HPDE6-E6E7 (cell line): ENCODE results near the gene SRGN.

Experiments used
- DNase-seq: peaks from one replicate; pipeline ENCODE4 v3.0.0; 2011; ENCODE audit warnings: missing footprints; ENCODE audit errors: extremely low spot score

SRGN gene

DNA sequence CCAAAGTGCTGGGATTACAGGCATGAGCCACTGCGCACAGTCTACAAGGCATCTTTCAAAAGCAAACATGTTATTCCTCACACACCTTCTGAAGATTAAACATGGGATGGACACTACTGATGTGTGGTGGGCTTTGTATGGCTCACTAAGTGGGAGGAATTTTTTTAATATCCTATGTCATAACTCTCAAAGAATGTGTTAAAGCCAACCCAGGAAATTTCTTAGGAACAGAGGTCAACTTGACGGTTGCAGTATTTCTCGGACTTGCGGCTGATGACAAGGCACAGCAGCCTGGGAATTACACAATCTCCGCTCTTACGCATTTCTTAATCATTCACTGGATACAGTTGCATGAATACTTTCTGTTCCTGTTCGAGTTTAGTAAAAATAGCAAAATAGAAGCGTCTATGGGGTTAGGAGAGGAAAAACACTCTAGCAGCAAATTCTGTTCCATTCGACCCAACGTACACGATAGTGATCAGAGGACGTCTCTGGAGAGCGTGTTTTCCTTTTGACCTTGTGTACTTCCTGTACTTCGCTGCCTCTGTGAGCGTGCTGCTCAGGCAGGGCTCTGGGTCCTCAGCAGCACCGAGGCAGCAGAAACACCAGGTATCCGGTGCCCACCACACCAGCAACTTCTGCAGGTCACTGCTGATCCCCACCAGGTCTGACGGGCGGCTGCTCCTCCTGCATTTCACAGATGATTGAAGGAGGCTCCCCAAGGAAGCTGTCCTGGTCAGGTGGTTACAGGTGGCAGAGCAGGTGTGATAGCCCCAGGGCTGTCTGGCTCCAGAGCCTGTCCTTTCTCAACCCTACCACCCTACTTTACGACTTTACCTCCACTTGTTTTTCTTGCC lies 26.4 kb upstream of the SRGN start:
- peak; percentile 76 for DNase-seq

- DNase-seq = no peak
Observed at GRCh38 chr10:69062901-69063300, 25.0 kb upstream of the SRGN start.

- no peak for DNase-seq
Observed at GRCh38 chr10:69064762-69065328, 23.1 kb upstream of the SRGN start.

DNA sequence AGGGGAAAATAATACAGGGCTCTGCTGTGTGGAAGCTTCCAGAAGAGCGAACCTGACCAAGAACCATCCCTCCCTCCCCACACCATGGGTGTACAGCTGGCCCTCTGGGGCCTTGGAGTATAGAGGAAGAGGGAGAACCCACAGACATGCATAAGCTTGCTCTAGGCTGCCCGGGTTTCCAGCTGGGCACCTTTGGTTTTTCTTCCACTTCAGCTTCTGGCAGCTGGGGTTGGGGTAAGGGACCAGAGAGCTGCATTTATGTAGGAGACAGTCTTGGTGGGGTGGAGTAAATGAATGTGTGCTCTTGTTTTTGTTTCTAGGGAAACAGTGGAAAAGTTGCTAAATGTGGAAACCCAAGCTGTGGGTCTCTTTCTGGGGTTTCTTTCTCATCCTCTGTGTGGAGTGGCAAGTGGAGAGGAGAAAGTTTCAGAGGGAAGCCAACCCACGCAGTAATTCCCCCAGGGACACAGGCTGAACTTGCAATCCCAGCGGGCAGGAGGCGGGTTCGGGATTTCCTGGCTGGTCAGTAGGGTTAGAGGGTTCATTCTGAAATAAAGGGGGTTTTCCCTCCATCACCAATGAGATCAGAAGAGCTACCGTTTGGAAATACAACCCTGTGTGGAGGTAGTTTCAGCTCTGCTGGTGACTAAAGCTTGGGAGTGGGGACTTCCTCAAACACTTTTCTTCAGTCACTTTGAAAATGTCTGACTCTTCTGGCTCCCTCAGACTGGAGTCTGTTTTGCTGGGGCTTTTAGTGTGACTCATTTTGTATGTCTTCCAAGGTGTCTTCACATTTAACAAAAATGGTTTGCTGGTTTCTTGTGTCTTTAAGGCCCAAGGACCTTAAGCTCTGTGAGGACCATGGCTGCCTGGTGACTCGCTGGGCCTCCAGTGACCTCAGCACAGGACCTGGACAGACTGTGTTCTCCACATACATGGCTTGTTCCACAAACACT lies 22.2 kb upstream of the SRGN start:
- DNase-seq = no peak

- DNase-seq = no peak
Observed at GRCh38 chr10:69067189-69067588, 20.7 kb upstream of the SRGN start.

DNA sequence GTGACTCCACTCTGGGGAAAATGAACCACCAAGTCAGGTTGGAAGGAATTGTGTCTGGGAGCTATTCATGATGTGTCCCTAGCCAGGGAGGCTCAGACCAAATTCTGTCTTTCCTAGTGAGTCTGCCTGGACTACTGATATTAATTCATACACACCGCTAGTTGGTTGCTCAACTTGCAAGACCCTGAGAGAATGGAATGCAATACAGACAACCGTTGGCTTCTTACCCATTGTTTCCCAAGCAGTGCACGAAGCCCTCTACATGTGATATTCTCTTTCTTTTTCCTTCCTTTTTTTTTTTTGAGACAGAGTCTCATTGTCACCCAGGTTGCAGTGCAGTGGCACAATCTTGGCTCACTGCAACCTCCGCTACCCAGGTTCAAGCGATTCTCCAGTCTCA lies 19.4 kb upstream of the SRGN start:
- DNase-seq = no peak

GRCh38 chr10:69069090-69070042 lies 18.5 kb upstream of the SRGN start:
- DNase-seq = no peak

DNA sequence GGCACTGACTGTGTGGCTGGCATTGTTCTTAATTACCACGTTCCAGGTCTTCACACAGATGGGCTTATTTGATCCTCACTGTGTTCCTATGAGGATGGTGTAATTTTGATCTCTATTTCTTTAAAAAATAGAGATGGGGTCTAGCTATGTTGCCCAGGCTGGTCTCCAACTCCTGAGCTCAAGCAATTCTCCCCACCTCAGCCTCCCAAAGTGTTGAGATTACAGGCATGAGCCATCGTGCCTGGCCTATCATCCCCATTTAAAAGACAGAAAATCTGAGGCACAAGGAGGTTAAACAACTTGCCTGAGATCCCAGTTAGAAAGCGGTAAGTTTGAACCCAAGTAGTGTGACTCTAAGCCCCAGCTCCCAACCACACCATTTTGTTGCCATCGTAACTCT lies 17.0 kb upstream of the SRGN start:
- DNase-seq = no peak

DNA sequence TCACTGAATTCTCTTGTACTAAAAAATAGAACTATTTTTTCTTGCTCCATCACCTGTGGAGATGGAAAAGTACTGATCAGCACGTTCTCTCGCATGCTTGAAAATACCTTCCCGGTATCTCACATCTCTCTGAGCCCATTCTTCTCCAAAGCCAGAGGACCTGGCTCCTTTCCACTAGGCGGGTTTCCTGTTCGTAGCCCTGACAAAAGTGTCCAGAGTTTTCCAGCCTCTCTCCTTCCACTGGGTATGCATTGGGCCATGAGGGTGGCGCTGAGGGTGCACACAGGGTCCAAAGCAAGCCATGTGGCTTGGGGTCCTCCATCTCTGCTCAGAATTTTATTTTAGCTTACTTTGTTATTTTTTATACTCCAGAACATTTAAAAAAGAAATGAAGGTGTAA lies 16.3 kb upstream of the SRGN start:
- DNase-seq = no peak

GRCh38 chr10:69073026-69073425 lies 14.9 kb upstream of the SRGN start:
- DNase-seq = no peak

DNA sequence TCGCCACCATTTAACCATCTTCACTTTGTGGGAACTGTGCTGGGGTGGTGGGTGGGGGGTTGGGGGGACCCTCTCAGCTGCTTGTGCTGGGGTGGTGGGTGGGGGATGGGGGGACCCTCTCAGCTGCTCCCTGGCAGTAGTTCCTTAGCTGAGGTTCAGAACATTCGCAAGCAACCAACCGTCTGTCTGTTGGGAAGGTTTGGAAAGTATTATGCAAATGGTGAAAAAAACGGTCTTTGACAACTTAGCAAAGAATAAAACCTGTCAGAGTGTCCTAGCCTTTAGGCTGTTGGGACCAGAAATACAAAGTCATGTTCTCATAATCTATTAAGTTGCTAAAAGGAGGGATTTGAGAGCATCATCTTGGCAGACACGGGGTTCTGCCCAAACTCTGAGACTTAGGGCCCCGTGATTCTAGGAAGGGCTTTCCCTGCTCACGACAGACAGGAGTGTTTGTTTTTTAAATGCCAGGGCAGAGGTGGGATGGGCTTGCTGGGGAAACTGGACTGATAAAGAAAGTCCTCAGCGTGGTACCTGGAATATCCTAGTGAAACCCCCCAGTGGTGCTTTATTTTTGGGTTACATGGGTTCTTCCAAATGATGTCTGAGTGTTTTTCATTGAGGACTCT lies 14.1 kb upstream of the SRGN start:
- no peak for DNase-seq

GRCh38 chr10:69074532-69074931 lies 13.4 kb upstream of the SRGN start:
- DNase-seq = no peak

- DNase-seq = no peak
Observed at GRCh38 chr10:69075431-69075830, 12.5 kb upstream of the SRGN start.

DNA sequence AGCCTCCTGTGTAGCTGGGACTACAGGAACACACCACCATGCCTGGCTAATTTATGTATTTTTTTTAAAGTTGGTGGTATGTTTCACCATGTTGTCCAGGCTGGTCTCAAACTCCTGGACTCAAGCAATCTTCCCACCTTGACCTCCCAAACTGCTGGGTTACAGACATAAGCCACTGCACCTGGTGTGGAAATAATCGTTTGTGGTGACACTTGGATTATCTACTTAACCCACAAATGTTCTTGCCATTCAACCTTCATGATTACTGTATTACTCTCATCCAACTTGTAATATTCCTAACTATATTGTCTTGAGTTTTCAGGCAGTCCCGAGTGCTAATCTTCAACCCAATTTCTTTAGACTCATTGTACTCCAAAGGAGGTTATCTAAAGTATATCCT lies 9.6 kb upstream of the SRGN start:
- DNase-seq = no peak

DNA sequence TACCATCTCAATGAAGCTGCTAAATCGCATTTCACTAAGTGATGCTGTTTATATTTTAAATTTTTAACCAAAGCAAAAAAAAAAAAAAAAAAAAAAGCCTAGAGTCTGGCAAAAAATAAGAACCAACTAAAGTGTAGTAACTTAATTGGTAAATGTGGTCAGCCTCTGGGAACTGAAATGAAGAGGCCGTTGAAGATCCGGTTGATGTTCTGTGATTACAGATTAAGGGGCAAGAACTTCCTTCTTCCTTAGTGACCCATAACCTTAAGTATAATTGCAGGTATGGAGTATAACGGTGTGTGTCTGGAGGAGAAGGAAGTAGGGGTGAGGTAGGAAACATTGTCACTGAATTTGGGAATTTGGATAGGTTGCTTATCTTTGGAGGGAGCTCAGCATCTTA lies 7.7 kb upstream of the SRGN start:
- no peak for DNase-seq

GRCh38 chr10:69086001-69086509 lies 1.8 kb upstream of the SRGN start:
- no peak for DNase-seq

- no peak for DNase-seq
Observed at GRCh38 chr10:69088471-69088769, 517 bp downstream of the SRGN start.

DNA sequence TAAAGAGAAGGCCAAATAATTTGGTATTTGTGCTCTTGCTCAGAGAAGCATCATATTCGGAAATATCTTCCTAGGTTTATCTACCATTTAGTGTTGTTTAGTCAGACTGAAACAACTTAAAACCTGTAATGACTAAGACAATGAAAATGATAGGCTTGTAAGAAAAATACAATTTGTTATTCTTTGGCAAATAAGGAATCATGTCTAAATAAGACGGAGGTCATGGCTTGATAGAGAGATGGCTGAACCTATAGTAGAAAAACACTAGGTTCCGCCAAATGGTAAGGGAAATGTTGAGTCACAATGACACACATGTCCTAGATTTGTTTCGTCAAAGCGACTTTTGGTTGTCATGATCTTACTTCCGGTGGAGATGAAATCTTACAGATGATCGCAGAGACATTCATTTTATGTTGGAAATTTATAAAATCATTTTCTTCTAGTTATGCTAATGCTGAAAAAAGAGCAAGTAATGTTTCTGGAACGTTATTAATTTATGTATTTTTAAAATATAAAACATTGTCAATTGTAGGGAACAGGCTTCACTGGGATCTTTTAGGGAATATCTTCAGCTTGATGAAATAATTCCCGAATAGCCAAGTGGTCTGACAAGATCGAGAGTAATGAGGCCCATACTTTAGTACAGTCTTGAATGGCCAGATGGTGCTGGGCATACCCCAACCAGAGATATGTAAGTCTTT lies 1.0 kb downstream of the SRGN start:
- DNase-seq = no peak

DNA sequence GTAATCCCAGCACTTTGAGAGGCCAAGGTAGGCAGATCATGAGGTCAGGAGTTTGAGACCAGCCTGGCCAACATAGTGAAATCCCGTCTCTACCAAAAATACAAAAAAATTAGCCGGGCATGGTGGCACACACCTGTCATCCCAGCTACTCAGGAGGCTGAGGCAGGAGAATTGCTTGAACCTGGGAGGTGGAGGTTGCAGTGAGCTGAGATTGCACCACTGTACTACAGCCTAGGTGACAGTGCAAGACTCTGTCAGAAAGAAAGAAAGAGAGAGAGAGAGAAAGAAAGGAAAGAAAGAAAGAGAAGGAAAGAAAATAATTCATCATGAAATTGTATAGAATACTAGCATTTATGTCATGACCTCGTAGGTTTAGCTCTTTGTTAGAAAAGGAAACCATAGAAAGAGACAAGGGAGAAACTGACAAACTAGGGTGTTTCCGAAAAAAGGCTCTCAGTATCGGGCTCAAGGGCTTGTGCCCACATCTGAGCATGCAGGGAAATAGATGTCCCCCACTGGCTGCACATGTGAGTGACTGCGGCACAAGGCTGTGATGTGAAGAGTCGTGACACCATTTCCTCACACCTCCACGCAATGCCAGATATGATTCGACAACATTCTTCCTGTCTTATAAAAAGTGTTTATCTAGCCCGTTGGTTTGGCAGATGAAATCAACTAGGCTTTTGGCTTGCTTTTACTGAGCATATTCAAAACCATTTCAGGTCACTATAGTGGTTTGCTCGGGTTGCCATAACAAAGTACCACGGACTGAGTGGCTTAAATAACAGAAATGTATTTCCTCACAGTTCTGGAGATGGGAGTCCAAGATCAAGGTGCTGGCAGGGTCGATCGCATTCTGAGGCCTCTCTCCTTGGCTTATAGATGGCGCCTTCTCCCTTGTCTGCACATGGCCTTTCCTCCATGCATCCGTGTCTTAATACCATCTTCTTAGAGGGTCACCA lies 2.0 kb downstream of the SRGN start:
- DNase-seq = no peak
